B cell (primary cell): ENCODE results near the gene ZP1.

Source experiments
- CTCF ChIP-seq: fragments of 200-600 bp; IDR thresholded peaks from one replicate; pipeline ENCODE4 v1.8.0; 2022; ENCODE audit warnings: antibody characterized with exemption, mild to moderate bottlenecking
- EZH2 ChIP-seq: IDR thresholded peaks from 2 replicates; pipeline ENCODE4 v1.6.1; 2012; ENCODE audit warnings: borderline replicate concordance, low read depth, mild to moderate bottlenecking, moderate library complexity, low read length; ENCODE audit not compliant: insufficient read depth, poor library complexity, severe bottlenecking

DNA sequence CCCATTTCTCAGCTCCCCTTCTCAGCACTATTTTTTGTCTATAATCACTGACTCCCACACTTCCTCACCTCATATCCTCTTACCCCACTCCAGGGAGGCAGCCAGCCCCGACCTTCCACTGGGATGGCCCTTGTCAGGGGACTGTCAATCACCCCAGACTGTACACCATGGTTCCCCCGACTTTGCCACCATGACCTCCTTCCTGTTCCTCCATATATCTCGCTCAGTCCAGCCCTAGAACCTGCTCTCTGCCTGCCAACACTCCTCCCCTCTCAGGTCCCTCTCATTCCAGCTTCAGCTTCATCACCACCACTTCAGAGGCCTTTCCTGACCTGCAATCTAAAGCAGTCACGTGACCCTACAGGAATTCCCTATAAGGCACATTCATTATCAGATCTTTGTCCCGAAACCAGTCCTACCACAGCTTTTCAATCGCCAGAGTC lies 22.5 kb downstream of the ZP1 start:
- TF ChIP-seq CTCF (no peak), EZH2 (no peak)
